ENCODE data around the gene SH3YL1.

Gene SH3YL1

DNA sequence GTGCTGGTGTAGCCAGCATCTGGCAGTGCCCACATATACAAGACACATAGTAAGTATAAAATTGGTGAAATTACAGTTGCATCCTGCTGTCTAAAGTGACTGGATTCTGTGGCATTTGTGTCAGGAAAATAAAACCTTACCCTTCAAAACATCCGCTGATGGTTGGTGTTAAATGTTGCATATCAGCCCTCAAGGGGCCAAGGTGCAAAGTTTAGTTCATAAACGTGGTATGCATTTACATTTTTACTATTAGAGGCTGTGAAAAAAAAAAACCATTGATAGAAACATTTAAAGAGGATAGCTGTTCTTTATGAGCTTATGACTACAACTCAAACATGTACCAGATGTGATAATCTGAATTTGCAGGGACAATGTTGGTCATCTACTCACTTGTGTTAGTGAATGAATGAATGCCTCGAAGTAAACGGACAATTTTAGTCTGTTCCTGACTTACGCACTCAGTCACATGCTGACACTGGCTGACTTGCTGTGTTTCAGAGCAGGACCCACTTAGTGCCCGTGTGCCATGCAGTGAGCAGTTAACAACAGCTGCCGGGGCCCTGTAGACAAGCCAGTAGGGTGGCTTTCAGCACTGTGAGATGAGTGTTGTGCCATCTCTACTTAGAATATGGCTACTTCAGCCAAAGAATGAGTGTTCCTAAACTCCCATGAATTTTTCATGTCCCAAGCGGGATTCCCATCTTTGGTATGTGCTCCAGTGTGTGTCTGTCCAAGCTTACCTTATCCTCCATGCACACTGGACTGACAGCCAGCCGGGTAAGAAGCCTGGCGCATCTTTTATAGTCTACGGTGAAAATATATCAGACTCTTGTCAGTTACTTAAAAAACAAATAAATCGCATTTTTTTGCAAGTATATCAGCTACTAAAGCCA is 18.8 kb upstream of the SH3YL1 start:
- DNase-seq (ENCODE audit: low spot score), result no peak

DNA sequence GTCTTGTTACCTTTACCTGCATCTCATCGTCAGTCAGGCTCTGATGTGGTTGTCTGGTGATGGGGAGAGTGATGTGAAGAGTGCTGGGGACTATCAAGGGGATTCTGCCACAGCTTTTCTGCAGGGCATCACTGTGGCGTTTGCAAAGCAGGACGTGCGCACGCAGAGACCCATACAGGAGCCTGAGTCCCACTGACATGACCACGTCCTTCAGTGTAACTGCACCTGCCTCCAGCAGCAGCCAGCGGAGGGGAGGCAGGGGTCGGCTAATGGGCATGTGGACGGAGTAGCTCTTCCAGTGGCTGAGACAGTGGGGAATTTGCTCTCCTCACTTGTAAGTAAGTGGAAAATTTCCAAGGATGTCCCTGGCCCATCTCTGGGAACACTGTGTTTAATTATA is 17.5 kb upstream of the SH3YL1 start:
- DNase-seq (ENCODE audit: low spot score), result no peak

DNA sequence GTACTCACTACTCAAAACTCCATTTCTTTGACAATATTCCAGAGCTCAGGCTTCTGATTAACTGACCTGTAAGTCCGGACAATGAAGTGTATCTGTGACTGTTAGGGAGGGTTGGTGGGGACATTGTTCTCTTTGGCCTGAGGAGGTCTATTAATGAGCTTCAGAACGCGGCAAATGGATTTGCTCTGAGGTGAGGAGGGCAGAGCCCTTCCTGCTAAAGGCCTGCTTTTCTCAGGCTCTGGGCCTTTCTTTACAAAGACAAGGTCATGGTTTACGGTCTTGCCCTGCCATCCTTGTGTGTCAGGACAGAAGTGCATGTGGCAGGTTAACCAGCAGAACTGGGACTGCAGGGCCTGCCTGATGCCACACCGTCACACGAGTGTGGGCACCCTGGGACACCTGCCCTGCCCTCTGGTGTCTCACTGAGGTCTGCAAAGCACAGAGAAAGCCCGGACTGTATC is 16.8 kb upstream of the SH3YL1 start:
- no peak for DNase-seq (ENCODE audit: low spot score)

- no peak for DNase-seq (ENCODE audit: low spot score)
These were observed 16.3 kb upstream of the SH3YL1 start for GRCh38 chr2:279956-280649.

DNA sequence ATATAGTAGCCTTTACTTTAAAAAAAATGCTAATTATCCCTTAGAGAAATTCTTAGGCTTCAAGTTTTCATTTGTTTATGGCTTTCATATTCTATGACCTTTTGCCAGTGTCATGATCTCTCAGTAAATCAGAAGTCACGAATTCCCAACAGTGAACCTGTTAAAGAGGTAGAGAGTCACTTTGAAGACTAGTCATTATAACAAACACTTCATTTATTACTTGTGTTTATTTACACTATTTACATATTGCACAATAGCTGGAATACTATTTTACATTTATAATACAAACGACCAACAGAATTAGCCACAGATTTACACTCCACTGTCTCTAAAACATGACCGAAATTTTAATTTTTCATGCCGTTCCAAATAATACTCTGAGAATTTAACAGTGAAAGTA is 15.5 kb upstream of the SH3YL1 start:
- DNase-seq (ENCODE audit: low spot score), result no peak

GRCh38 chr2:278927-279320 is 15.1 kb upstream of the SH3YL1 start:
- no peak for DNase-seq (ENCODE audit: low spot score)

GRCh38 chr2:278312-278926 is 14.6 kb upstream of the SH3YL1 start:
- DNase-seq (ENCODE audit: low spot score), result no peak

- no peak for DNase-seq (ENCODE audit: low spot score)
These were observed 11.6 kb upstream of the SH3YL1 start for GRCh38 chr2:275466-275865.

DNA sequence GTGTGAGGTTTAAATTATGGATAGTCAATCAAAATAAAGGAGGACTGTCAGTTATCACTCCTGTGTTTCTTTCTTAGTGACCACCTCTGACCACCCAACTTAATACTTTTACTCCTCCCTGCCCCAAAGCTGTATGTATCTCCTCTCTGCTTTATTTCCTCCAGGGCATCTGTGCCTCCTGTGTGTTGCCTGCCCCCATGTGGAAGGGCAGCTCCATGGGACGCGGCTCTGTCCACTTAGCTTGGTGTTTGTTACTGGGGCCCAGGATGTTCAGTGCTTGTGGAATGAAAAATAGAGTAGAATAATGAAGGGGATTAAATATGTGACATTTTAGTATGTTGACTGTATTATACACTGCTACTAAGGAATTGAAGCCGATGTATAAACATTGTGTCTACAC is 10.7 kb upstream of the SH3YL1 start:
- DNase-seq (ENCODE audit: low spot score), result no peak

- DNase-seq (ENCODE audit: low spot score), result no peak
These were observed 9.5 kb upstream of the SH3YL1 start for GRCh38 chr2:273333-273732.

- DNase-seq (ENCODE audit: low spot score), result no peak
These were observed 8.1 kb upstream of the SH3YL1 start for GRCh38 chr2:271917-272316.

DNA sequence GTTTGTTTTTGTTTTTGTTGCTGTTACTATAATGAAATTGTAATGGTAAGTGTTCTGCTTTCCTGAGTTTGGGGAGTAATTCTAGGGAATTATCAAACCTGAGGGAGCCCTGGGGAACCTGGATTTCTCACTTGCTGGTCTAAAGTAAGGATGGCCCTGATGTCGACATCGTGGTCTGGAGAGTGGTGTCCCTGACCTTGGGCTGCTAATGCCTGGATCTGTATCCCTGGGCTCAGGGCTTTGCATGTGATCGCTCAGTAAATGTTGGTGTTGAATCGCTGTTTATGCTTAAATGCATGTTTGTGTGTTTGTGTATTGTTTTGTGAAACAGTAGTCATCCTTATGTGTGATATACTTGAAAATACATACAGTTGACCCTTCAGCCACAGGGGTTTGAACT is 7.0 kb upstream of the SH3YL1 start:
- no peak for DNase-seq (ENCODE audit: low spot score)

DNA sequence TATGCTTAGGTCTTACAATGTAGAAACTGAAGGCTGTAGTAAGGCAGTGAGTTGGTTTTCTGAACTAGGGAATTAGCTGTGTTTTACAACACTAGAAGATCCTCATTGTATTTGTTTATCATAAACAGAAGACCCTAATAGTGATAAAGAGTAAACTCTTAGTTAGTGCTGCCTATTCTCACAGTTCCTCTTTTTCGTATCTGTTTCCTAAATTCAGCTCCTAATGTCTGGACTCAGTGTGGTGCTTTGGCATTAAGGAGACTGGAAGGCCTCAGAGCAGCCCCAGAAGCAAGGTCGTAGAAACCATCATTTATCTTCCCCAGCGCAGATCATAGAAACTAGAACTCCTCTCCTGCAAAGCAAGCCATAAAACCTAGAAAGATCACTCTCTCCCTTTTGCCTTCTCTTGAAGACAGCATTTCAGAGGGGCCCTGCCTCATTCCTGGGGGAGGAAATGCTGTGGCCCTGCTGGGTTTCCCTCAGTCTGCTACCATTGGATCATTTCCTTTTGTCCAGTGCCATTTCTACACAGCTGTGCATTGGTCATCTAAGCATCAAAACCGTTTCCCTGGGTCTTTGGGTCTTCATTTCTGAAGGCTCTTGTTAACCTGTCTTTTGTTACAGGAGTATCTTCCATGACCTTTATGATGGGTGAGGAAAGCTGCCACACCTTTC is 5.7 kb upstream of the SH3YL1 start:
- no peak for DNase-seq (ENCODE audit: low spot score)

- no peak for DNase-seq (ENCODE audit: low spot score)
These were observed 4.5 kb upstream of the SH3YL1 start for GRCh38 chr2:268323-268722.

- DNase-seq (ENCODE audit: low spot score), result peak; percentile 96
These were observed 949 bp upstream of the SH3YL1 start, which contains the start of gene ACP1 for GRCh38 chr2:264493-265468. Gene ACP1 (plus strand): TSS chr2:264947. CDS start chr2:264965, 18 bp downstream.

GRCh38 chr2:263022-263738 is 652 bp downstream of the SH3YL1 start:
- no peak for DNase-seq (ENCODE audit: low spot score)

DNA sequence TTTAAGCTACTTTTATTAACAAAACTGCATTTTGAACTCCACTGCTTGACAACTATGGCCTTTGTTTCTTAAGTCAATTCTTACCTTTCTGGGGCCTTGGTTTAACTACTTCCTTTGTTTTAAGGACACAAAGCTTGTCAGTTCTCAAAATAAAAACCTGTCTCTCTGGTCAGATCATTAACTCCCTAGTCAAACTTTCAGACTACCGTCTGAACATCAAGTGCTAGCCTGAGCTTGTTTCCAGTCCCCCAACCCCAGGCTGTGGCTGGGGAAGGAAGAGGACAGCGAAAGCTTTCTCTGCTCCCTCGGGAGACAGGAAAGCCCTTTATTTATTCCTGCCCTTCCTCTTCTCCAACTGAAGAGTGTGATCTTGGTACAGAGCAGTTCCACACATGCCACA is 1.7 kb downstream of the SH3YL1 start:
- no peak for DNase-seq (ENCODE audit: low spot score)

DNA sequence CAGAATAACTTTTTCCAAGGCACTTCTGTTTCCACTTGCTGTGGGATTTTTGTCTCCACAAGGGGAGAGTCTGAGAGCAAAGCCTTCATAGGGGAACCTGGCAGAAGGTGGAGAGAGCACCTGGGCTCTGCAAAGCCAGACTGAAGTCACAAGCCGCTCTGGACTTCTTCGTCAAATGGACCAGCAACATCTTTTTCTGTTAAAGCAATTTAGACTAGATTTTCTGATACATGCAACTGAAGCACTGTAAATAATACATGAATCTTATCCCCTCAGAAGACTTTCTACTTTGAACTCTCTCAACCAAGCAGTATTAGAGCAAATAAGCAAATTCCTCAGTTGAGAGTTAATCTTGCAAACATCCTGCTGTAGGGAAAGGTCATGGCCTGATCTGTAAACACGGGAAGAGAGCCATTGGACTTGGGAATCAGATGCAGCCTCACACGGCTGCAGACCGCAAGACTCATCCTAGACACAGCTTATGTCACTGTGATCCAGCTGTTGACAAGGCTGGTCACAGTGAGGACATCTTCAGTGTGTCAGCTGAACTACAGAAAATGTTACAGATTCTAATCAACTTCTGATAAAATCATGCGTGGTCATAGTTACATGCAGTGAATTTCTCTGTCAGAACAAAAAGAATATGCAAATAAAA is 3.2 kb downstream of the SH3YL1 start:
- peak; percentile 83 for DNase-seq (ENCODE audit: low spot score)

DNA sequence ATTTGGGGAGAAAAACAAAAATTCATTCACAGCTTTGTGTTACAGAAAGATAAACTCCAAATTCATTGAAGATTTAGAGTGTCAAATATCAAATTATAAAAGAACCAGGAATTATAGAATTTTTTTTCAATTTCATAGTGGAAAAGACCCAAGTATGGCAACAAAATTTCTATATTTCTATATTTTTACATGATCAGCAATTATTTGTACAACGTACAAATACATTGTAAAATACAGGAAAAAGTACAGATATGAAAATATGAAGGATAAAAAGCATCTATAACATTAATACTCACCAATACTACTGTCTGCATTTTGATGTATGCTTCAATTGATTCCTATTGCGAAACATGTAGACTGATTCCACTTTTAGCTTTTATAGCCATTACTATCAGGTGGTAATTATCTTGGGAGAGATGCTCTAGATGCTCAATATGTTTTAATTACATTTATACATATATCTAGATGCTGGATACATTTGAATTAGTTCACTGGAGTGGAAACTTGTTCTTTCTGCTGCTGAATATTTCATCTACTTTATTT is 4.0 kb downstream of the SH3YL1 start:
- DNase-seq (ENCODE audit: low spot score), result no peak

DNA sequence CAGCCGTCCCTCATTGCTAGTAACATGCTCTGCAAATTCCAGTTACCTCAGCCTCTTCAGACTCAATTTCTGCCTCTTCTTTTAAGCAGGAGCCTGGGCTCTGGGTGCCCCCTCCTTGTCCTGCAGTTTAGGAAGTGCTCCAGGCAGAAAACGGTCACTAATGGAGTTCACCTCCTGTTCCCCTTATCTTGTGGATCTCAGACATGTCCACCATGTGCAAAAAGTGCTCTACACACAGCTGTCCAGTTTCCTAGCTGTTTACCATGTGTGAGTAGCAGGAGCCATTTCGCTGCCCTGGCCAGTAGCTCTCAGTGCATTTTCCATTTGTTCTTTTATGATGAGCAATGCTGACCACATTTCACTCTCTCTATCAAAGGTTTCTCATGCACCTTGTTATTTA is 4.9 kb downstream of the SH3YL1 start:
- no peak for DNase-seq (ENCODE audit: low spot score)

All from HuH-7.5 (cell line).